AG04450 (cell line): ENCODE measurements around the gene FUOM. TPM values are rescaled to one million over a fixed set of nuclear protein-coding genes. Genes with fewer than 3 reads are reported as not detected.

Source experiments
- CTCF ChIA-PET: fragments of 300-600, 350-600 bp; formaldehyde crosslinking; extraction: SDS; loops from one replicate; lab custom pipeline; 2022; ENCODE audit warnings: antibody characterized with exemption, inconsistent platforms; lab: Charles Lee
- POLR2A ChIA-PET: fragments of 350-600 bp; formaldehyde crosslinking; extraction: SDS; loops from one replicate; lab custom pipeline; 2021; ENCODE audit warnings: antibody characterized with exemption, inconsistent platforms; lab: Yijun Ruan, JAX
- DNase-seq: peaks from one replicate; pipeline ENCODE4 v3.0.0-alpha.2; 2011; ENCODE audit warnings: low read depth, low spot score
- H3K27ac ChIP-seq: one replicate; pipeline ENCODE4 v1.5.1; 2012; ENCODE audit warnings: low read depth, low read length, control low read depth
- H3K27me3 ChIP-seq: one replicate; pipeline ENCODE4 v1.6.0; 2012; ENCODE audit warnings: low read length; ENCODE audit not compliant: control insufficient read depth, insufficient read depth
- H3K4me3 ChIP-seq: 2 replicates; pipeline ENCODE4 v1.5.1; 2011; ENCODE audit warnings: mild to moderate bottlenecking, low read depth, low read length, control low read depth
- H3K9me3 ChIP-seq: 2 replicates; pipeline ENCODE4 v1.5.1; 2012; ENCODE audit warnings: low read length; ENCODE audit not compliant: control insufficient read depth, insufficient read depth
- polyA plus RNA-seq: library from polyadenylated mRNA; depleted of rRNA; stranded (reverse); fragments of >200 nt; gene quantifications from 2 replicates; pipeline ENCODE4 v1.2.3, GENCODE V29; 2011
- TF ChIP-seq, protein P1 (sequence below): IDR thresholded peaks from 2 replicates; pipeline ENCODE4 v1.5.1; 2011; ENCODE audit warnings: low read depth, low read length, control low read depth, inconsistent platforms

The FUOM gene
- polyA plus RNA-seq, 1 experiment = 17.8 TPM

DNA sequence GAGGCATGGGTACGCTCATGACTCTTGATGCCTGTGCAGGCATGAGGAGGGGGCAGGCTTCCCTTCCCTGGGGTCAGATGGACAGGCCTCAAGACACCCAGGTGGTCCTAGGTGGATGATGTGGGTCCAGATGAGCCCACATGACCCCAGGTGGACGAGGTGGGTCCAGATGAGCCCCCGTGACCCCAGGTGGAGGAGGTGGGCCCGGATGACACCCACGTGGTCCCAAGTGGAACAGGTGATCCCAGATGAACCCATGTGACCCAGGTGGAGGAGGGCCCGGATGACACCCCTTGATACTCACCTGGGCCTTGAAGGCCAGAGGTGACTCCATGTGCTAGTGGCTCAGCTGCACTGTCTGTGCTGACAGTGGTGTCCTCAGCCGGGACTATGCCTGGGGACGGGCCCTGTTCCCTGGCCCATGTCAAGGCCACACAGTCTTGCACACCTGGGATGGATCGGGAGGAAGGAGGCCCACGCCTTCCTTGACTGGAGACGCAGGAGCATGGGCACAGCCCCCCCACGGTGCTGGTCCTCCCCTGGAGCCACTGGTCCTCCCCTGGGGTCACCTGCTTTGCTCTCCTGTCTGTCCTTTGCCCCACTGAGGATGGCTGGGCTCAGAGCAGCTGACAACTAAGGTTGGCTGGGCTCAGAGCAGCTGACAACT lies 7.4 kb downstream of the FUOM start:
- Histone ChIP-seq H3K27me3 (peaks cover 5% of the 10 kb centered on the region), H3K4me3 (no peak overlapping the region), H3K9me3 (no peaks in the 10 kb centered on the region; the same call in 1 of the 2 replicates), H3K27ac (no peak overlapping the region)
- TF ChIP-seq, protein P1, sequence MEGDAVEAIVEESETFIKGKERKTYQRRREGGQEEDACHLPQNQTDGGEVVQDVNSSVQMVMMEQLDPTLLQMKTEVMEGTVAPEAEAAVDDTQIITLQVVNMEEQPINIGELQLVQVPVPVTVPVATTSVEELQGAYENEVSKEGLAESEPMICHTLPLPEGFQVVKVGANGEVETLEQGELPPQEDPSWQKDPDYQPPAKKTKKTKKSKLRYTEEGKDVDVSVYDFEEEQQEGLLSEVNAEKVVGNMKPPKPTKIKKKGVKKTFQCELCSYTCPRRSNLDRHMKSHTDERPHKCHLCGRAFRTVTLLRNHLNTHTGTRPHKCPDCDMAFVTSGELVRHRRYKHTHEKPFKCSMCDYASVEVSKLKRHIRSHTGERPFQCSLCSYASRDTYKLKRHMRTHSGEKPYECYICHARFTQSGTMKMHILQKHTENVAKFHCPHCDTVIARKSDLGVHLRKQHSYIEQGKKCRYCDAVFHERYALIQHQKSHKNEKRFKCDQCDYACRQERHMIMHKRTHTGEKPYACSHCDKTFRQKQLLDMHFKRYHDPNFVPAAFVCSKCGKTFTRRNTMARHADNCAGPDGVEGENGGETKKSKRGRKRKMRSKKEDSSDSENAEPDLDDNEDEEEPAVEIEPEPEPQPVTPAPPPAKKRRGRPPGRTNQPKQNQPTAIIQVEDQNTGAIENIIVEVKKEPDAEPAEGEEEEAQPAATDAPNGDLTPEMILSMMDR = no peak
- no peak for DNase-seq
- ChIA-PET CTCF (interaction anchor here (1.9 kb wide), 1 partner anchor 21 kb away, joined by 7 read pairs; no protein-coding TSS in a partner anchor), POLR2A (interaction anchor here (1.2 kb wide), 1 partner anchor 11 kb away, joined by 3 read pairs; no protein-coding TSS in a partner anchor)

DNA sequence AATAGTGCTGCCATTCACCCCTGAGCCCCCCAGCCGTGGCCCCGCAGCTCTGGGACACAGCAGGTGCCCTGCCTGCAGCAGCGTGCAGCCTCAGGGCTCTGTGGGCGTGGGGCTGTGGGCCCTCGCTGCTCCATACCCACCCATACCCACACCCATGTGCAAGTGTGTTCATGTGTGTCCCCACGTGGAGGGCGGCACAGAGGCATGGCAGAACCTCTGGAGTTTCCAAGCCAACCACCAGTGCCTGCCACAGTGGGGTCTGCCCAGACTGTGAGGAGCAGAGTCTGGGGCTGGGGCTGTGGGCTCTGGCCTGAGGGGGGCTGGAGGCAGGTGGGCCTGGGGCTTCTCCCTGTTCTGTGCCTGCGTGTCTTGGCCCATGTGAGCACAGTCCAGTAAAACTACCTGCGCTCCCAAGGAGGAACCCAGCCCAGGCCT lies 8.2 kb downstream of the FUOM start:
- Histone ChIP-seq H3K27me3 (peaks cover 10% of the 10 kb centered on the region), H3K27ac (no peak overlapping the region), H3K4me3 (no peak overlapping the region), H3K9me3 (no peaks in the 10 kb centered on the region; the same call in 1 of the 2 replicates)
- TF ChIP-seq, protein P1 = no peak
- DNase-seq = no peak
- ChIA-PET CTCF (no interaction called here), POLR2A (no interaction called here)

DNA sequence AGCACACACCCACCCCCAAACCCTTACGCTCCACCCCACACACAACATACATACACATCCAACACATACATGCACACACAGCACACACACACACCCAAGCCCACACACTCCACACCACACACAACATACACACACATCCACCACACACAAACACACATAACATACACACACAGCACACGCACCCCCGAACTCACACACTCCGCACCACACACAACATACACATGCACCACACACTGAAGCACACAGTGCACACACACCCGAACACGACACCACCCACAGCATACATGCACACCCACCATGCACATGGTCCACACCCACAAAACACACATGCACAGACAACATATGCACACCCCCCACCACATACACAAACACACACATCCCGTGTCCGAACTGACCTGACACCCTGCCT lies 8.7 kb downstream of the FUOM start:
- Histone ChIP-seq H3K4me3 (no peak overlapping the region), H3K27ac (no peak overlapping the region), H3K9me3 (no peaks in the 10 kb centered on the region; the same call in 1 of the 2 replicates), H3K27me3 (peaks cover 13% of the 10 kb centered on the region)
- no peak for DNase-seq
- TF ChIP-seq, protein P1 = no peak
- POLR2A ChIA-PET = no interaction called here
- CTCF ChIA-PET = no interaction called here

DNA sequence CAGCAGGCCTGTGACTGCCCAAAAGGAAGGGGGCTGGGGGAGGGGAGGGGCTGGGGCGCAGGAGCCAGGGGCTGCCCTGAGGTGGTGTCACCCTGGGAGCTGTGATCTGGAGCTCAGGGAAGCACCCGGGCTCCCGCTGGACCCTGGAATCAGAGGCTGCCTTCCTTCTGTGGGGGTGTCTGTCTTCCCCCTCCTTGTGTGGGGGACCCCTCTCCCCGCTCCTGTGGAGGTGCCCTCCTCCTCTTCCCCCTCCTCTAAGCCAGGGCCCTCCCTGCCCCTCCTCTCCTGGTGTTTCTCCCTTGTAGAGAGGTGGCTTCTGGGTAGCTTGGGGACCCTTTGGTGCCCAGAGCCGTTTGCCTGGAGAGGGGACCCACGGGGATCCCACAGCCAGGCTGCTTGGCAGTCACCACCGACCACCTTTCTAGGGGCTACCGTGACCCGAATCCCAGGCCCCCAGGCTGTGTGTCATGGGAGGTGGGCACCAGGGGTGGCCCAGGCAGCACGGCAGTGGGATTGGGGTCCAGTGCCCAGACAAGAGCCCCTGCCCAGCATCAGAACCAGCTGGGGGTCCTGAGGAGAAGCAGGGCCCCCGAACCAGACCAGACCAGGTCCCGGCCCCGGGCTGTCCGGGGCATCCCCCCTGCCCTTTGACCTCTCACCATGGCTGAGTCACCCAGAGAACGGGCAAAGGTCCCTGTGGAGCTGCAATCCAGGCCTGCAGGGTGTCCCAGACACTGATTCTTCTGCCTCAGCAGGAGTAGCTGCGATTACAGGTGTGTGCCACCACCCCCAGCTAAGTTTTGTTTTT lies 9.9 kb downstream of the FUOM start:
- Histone ChIP-seq H3K27me3 (peaks cover 13% of the 10 kb centered on the region), H3K9me3 (no peaks in the 10 kb centered on the region; the same call in 1 of the 2 replicates), H3K27ac (no peak overlapping the region), H3K4me3 (no peak overlapping the region)
- TF ChIP-seq, protein P1 = no peak
- ChIA-PET POLR2A (interaction anchor here (0.5 kb wide), 1 partner anchor 10 kb away, joined by 3 read pairs; the partner anchor contains the start of gene FUOM), CTCF (interaction anchor here (2.7 kb wide), 1 partner anchor 18 kb away, joined by 17 read pairs; no protein-coding TSS in a partner anchor)
- DNase-seq = no peak
